Osteoblast (primary cell): ENCODE data around the gene PSTPIP1. TPM values are rescaled to one million over a fixed set of nuclear protein-coding genes. Genes with fewer than 3 reads are reported as not detected.

Source experiments
- DNase-seq: peaks from one replicate; pipeline ENCODE4 v3.0.0; 2011; ENCODE audit warnings: low spot score, mixed read lengths; ENCODE audit not compliant: insufficient read length; ENCODE audit errors: missing footprints
- H2AFZ ChIP-seq: 2 replicates; pipeline ENCODE4 v1.6.0; 2011; ENCODE audit warnings: mild to moderate bottlenecking, low read length
- H3K27ac ChIP-seq: 2 replicates; pipeline ENCODE4 v1.5.1; 2011; ENCODE audit warnings: mild to moderate bottlenecking, low read depth, low read length, moderate library complexity
- H3K27me3 ChIP-seq: 2 replicates; pipeline ENCODE4 v1.6.0; 2012; ENCODE audit warnings: mild to moderate bottlenecking, control low read depth, inconsistent platforms, low read length, moderate library complexity; ENCODE audit not compliant: insufficient read depth
- H3K36me3 ChIP-seq: 2 replicates; pipeline ENCODE4 v1.5.1; 2011; ENCODE audit warnings: mild to moderate bottlenecking, low read length, control low read depth, moderate library complexity; ENCODE audit not compliant: insufficient read depth
- H3K4me1 ChIP-seq: 2 replicates; pipeline ENCODE4 v1.5.1; 2011; ENCODE audit warnings: mild to moderate bottlenecking, low read length, control low read depth, moderate library complexity; ENCODE audit not compliant: insufficient read depth
- H3K4me2 ChIP-seq: 2 replicates; pipeline ENCODE4 v1.6.0; 2011; ENCODE audit warnings: mild to moderate bottlenecking, low read length; ENCODE audit not compliant: insufficient read depth
- H3K4me3 ChIP-seq: fragments of 200-600 bp; sonication (generic); 3 replicates; pipeline ENCODE4 v1.5.1; 2012; ENCODE audit warnings: mild to moderate bottlenecking, low read length, inconsistent platforms; ENCODE audit not compliant: insufficient read depth
- H3K79me2 ChIP-seq: 2 replicates; pipeline ENCODE4 v1.6.0; 2012; ENCODE audit warnings: mild to moderate bottlenecking, low read length, control low read depth, inconsistent platforms; ENCODE audit not compliant: insufficient read depth
- H3K9me3 ChIP-seq: 2 replicates; pipeline ENCODE4 v1.5.1; 2011; ENCODE audit warnings: low read depth, low read length, control low read depth
- H4K20me1 ChIP-seq: 2 replicates; pipeline ENCODE4 v1.6.0; 2012; ENCODE audit warnings: mild to moderate bottlenecking, low read length, control low read depth; ENCODE audit not compliant: insufficient read depth
- CTCF ChIP-seq: IDR thresholded peaks from 2 replicates; pipeline ENCODE4 v1.5.1; 2011; ENCODE audit warnings: mild to moderate bottlenecking, low read depth, low read length, moderate library complexity; ENCODE audit errors: extremely low read depth
- total RNA-seq: library from RNA; depleted of rRNA; stranded (reverse); fragments of >200 nt; gene quantifications from 2 replicates; pipeline ENCODE4 v1.2.3, GENCODE V29; 2012

PSTPIP1 gene
- total RNA-seq, 1 donor = not detected

- Histone ChIP-seq H4K20me1 (no peaks in the 10 kb centered on the region), H3K4me2 (no peak overlapping the region), H3K79me2 (no peaks in the 10 kb centered on the region), H3K4me1 (peaks cover 9% of the 10 kb centered on the region), H3K36me3 (no peaks in the 10 kb centered on the region), H3K4me3 (no peak overlapping the region), H3K27me3 (no peaks in the 10 kb centered on the region), H3K27ac (no peak overlapping the region), H3K9me3 (no peaks in the 10 kb centered on the region), H2AFZ (peak overlapping the region; percentile 88)
- no peak for TF ChIP-seq CTCF
- peak; percentile 91 for DNase-seq
These were observed 1.8 kb downstream of the PSTPIP1 start for GRCh38 chr15:76996526-76997401.

GRCh38 chr15:76998663-76999285 is 3.8 kb downstream of the PSTPIP1 start:
- Histone ChIP-seq H3K9me3 (no peaks in the 10 kb centered on the region), H3K4me2 (no peak overlapping the region), H4K20me1 (no peaks in the 10 kb centered on the region), H3K36me3 (no peaks in the 10 kb centered on the region), H2AFZ (no peak overlapping the region), H3K4me1 (peaks cover 9% of the 10 kb centered on the region), H3K27ac (no peak overlapping the region), H3K79me2 (no peaks in the 10 kb centered on the region), H3K4me3 (no peak overlapping the region), H3K27me3 (no peaks in the 10 kb centered on the region)
- no peak for TF ChIP-seq CTCF
- DNase-seq = no peak

- Histone ChIP-seq H3K27ac (no peak overlapping the region), H3K4me1 (peaks cover 9% of the 10 kb centered on the region), H4K20me1 (no peaks in the 10 kb centered on the region), H3K4me2 (no peak overlapping the region), H3K9me3 (no peaks in the 10 kb centered on the region), H3K79me2 (no peaks in the 10 kb centered on the region), H3K27me3 (no peaks in the 10 kb centered on the region), H2AFZ (no peak overlapping the region), H3K4me3 (no peak overlapping the region), H3K36me3 (no peaks in the 10 kb centered on the region)
- no peak for DNase-seq
- no peak for TF ChIP-seq CTCF
These were observed 5.1 kb downstream of the PSTPIP1 start for GRCh38 chr15:76999996-77000395.

GRCh38 chr15:77001351-77001750 is 6.4 kb downstream of the PSTPIP1 start:
- Histone ChIP-seq H3K4me2 (no peak overlapping the region), H3K79me2 (no peaks in the 10 kb centered on the region), H3K27me3 (no peaks in the 10 kb centered on the region), H3K36me3 (no peaks in the 10 kb centered on the region), H3K4me3 (no peak overlapping the region), H2AFZ (no peak overlapping the region), H3K27ac (no peak overlapping the region), H3K9me3 (no peaks in the 10 kb centered on the region), H4K20me1 (no peaks in the 10 kb centered on the region), H3K4me1 (peaks cover 6% of the 10 kb centered on the region)
- no peak for DNase-seq
- TF ChIP-seq CTCF = no peak
